ENCODE results near the gene RNF166.

RNF166 gene

GRCh38 chr16:88705801-88706228, 393 bp downstream of the RNF166 start:
- peaks cover 18% of the 10 kb centered on the region for H3K79me2 ChIP-seq
- peaks cover 10% of the 10 kb centered on the region for H3K4me1 ChIP-seq
- peak overlapping the region; percentile 86 for H3K4me3 ChIP-seq (ENCODE audit: low read depth, low read length)
- no peaks in the 10 kb centered on the region for H3K27me3 ChIP-seq (ENCODE audit: control insufficient read depth, insufficient read depth, low read length)
- H3K36me3 ChIP-seq (ENCODE audit: control insufficient read depth, insufficient read depth, low read length) = no peaks in the 10 kb centered on the region
- H3K9ac ChIP-seq = no peak overlapping the region
- H3K4me2 ChIP-seq (ENCODE audit: low read length) = peak overlapping the region; percentile 92
- no peaks in the 10 kb centered on the region for H3K9me3 ChIP-seq (ENCODE audit: control insufficient read depth, low read length)
- no peak for TF ChIP-seq CTCF (IDR thresholded peaks at IDR 0.05)
- H2AFZ ChIP-seq = peak overlapping the region; percentile 70
- no peak overlapping the region for H3K27ac ChIP-seq

GRCh38 chr16:88705076-88705684, 1.0 kb downstream of the RNF166 start:
- H3K27ac ChIP-seq = peak overlapping the region; percentile 33
- H3K27me3 ChIP-seq (ENCODE audit: control insufficient read depth, insufficient read depth, low read length) = no peaks in the 10 kb centered on the region
- H3K4me1 ChIP-seq = peaks cover 10% of the 10 kb centered on the region
- H3K4me3 ChIP-seq (ENCODE audit: low read depth, low read length) = peak overlapping the region; percentile 55
- peaks cover 18% of the 10 kb centered on the region for H3K79me2 ChIP-seq
- H3K9me3 ChIP-seq (ENCODE audit: control insufficient read depth, low read length) = no peaks in the 10 kb centered on the region
- no peaks in the 10 kb centered on the region for H3K36me3 ChIP-seq (ENCODE audit: control insufficient read depth, insufficient read depth, low read length)
- H2AFZ ChIP-seq = no peak overlapping the region
- TF ChIP-seq CTCF (IDR thresholded peaks at IDR 0.05) = no peak
- H3K9ac ChIP-seq = no peak overlapping the region
- H3K4me2 ChIP-seq (ENCODE audit: low read length) = peak overlapping the region; percentile 79

- peaks cover 10% of the 10 kb centered on the region for H3K4me1 ChIP-seq
Measured at GRCh38 chr16:88703486-88704309, 2.5 kb downstream of the RNF166 start.

GRCh38 chr16:88702371-88703210, 3.6 kb downstream of the RNF166 start:
- Histone ChIP-seq H3K9ac (no peak overlapping the region), H3K27me3 (ENCODE audit: control insufficient read depth, insufficient read depth, low read length) (no peaks in the 10 kb centered on the region), H3K4me2 (ENCODE audit: low read length) (no peak overlapping the region), H3K79me2 (peaks cover 13% of the 10 kb centered on the region), H3K36me3 (ENCODE audit: control insufficient read depth, insufficient read depth, low read length) (no peaks in the 10 kb centered on the region), H3K4me3 (ENCODE audit: low read depth, low read length) (no peak overlapping the region), H3K9me3 (ENCODE audit: control insufficient read depth, low read length) (no peaks in the 10 kb centered on the region), H3K27ac (no peak overlapping the region), H3K4me1 (peaks cover 10% of the 10 kb centered on the region), H2AFZ (no peak overlapping the region)
- no peak for TF ChIP-seq CTCF (IDR thresholded peaks at IDR 0.05)

More at GRCh38 chr16:88703486-88704309, 2.5 kb downstream of the RNF166 start:
- no peaks in the 10 kb centered on the region for H3K9me3 ChIP-seq (ENCODE audit: control insufficient read depth, low read length)
- H3K27me3 ChIP-seq (ENCODE audit: control insufficient read depth, insufficient read depth, low read length) = no peaks in the 10 kb centered on the region
- TF ChIP-seq CTCF (IDR thresholded peaks at IDR 0.05) = no peak
- H3K4me3 ChIP-seq (ENCODE audit: low read depth, low read length) = no peak overlapping the region
- H3K27ac ChIP-seq = peak overlapping the region; percentile 3
- H3K36me3 ChIP-seq (ENCODE audit: control insufficient read depth, insufficient read depth, low read length) = no peaks in the 10 kb centered on the region
- H2AFZ ChIP-seq = no peak overlapping the region
- H3K79me2 ChIP-seq = peaks cover 18% of the 10 kb centered on the region
- no peak overlapping the region for H3K9ac ChIP-seq
- no peak overlapping the region for H3K4me2 ChIP-seq (ENCODE audit: low read length)

All from parathyroid adenoma (tissue), 2 donors.